ENCODE results near the gene DPP6.

GRCh38 chr7:154860621-154861375, 808.6 kb downstream of the DPP6 start:
- TF ChIP-seq CTCF (IDR thresholded peaks at IDR 0.05; ENCODE audit: low read depth, low read length): no peak
- TF ChIP-seq POLR2A (IDR thresholded peaks at IDR 0.05; ENCODE audit: extremely low read depth, insufficient read length): no peak
- TF ChIP-seq MYC (IDR thresholded peaks at IDR 0.05; ENCODE audit: low read depth, low read length): no peak
- TF ChIP-seq, protein P1, sequence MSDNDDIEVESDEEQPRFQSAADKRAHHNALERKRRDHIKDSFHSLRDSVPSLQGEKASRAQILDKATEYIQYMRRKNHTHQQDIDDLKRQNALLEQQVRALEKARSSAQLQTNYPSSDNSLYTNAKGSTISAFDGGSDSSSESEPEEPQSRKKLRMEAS (IDR thresholded peaks at IDR 0.05; ENCODE audit: low read depth, low read length): no peak
